Measurements from ENCODE around the gene MGAT1.
"Not testable (repeated sequence)": the region's sequence is repeated elsewhere in the genome, so short reads cannot be mapped to it uniquely, and the experiment has no call there.

MGAT1 gene

GRCh38 chr5:180791611-180792213 lies 10.9 kb downstream of the MGAT1 start:
- H3K36me3 ChIP-seq (ENCODE audit: insufficient read depth, low read length): peaks cover 63% of the 10 kb centered on the region
- H3K4me1 ChIP-seq (ENCODE audit: insufficient read depth, low read length, severe bottlenecking): peaks cover 6% of the 10 kb centered on the region
- no peak overlapping the region for H3K4me3 ChIP-seq (ENCODE audit: low read depth, low read length, poor library complexity, severe bottlenecking)
- H3K9me3 ChIP-seq (ENCODE audit: low read length): no peaks in the 10 kb centered on the region
- H3F3A ChIP-seq (ENCODE audit: insufficient read depth, low read length): no peaks in the 10 kb centered on the region
- no peak overlapping the region for H3K27ac ChIP-seq (ENCODE audit: low read depth, low read length, poor library complexity, severe bottlenecking)
- H3K9ac ChIP-seq (ENCODE audit: low read length): no peak overlapping the region
- no peak overlapping the region for H3K4me2 ChIP-seq (ENCODE audit: low read length)
- H3K79me2 ChIP-seq (ENCODE audit: insufficient read depth, low read length): peaks cover 28% of the 10 kb centered on the region
- no peaks in the 10 kb centered on the region for H4K20me1 ChIP-seq (ENCODE audit: insufficient read depth, low read length)
- no peak for TF ChIP-seq CTCF (IDR thresholded peaks at IDR 0.05; ENCODE audit: low read length)
- TF ChIP-seq EZH2 (IDR thresholded peaks at IDR 0.05; ENCODE audit: borderline replicate concordance, low read length): no peak
- no peaks in the 10 kb centered on the region for H3K9me2 ChIP-seq (ENCODE audit: low read depth, low read length)
- H3K27me3 ChIP-seq (ENCODE audit: insufficient read depth, low read length): no peaks in the 10 kb centered on the region
- no peak overlapping the region for H2AFZ ChIP-seq (ENCODE audit: low read length)

GRCh38 chr5:180790524-180790923 lies 12.1 kb downstream of the MGAT1 start:
- H3K4me3 ChIP-seq (ENCODE audit: low read depth, low read length, poor library complexity, severe bottlenecking): no peak overlapping the region
- H3K9ac ChIP-seq (ENCODE audit: low read length): no peak overlapping the region
- H3K79me2 ChIP-seq (ENCODE audit: insufficient read depth, low read length): peaks cover 19% of the 10 kb centered on the region
- H3K9me3 ChIP-seq (ENCODE audit: low read length): no peaks in the 10 kb centered on the region
- peaks cover 55% of the 10 kb centered on the region for H3K36me3 ChIP-seq (ENCODE audit: insufficient read depth, low read length)
- no peak overlapping the region for H3K4me2 ChIP-seq (ENCODE audit: low read length)
- H4K20me1 ChIP-seq (ENCODE audit: insufficient read depth, low read length): no peaks in the 10 kb centered on the region
- no peaks in the 10 kb centered on the region for H3K27me3 ChIP-seq (ENCODE audit: insufficient read depth, low read length)
- peaks cover 18% of the 10 kb centered on the region for H3K4me1 ChIP-seq (ENCODE audit: insufficient read depth, low read length, severe bottlenecking)
- no peaks in the 10 kb centered on the region for H3F3A ChIP-seq (ENCODE audit: insufficient read depth, low read length)
- no peak overlapping the region for H2AFZ ChIP-seq (ENCODE audit: low read length)
- TF ChIP-seq EZH2 (IDR thresholded peaks at IDR 0.05; ENCODE audit: borderline replicate concordance, low read length) (no peak), CTCF (IDR thresholded peaks at IDR 0.05; ENCODE audit: low read length) (no peak)
- no peak overlapping the region for H3K27ac ChIP-seq (ENCODE audit: low read depth, low read length, poor library complexity, severe bottlenecking)
- H3K9me2 ChIP-seq (ENCODE audit: low read depth, low read length): no peaks in the 10 kb centered on the region

GRCh38 chr5:180790020-180790419 lies 12.6 kb downstream of the MGAT1 start:
- Histone ChIP-seq H3K9me3 (ENCODE audit: low read length) (no peaks in the 10 kb centered on the region), H3K27ac (ENCODE audit: low read depth, low read length, poor library complexity, severe bottlenecking) (no peak overlapping the region), H3K4me2 (ENCODE audit: low read length) (no peak overlapping the region), H3K9ac (ENCODE audit: low read length) (no peak overlapping the region), H3K36me3 (ENCODE audit: insufficient read depth, low read length) (peaks cover 52% of the 10 kb centered on the region), H3K9me2 (ENCODE audit: low read depth, low read length) (no peaks in the 10 kb centered on the region), H3F3A (ENCODE audit: insufficient read depth, low read length) (no peaks in the 10 kb centered on the region), H2AFZ (ENCODE audit: low read length) (no peak overlapping the region), H3K4me3 (ENCODE audit: low read depth, low read length, poor library complexity, severe bottlenecking) (no peak overlapping the region), H4K20me1 (ENCODE audit: insufficient read depth, low read length) (no peaks in the 10 kb centered on the region), H3K79me2 (ENCODE audit: insufficient read depth, low read length) (peaks cover 14% of the 10 kb centered on the region), H3K27me3 (ENCODE audit: insufficient read depth, low read length) (no peaks in the 10 kb centered on the region), H3K4me1 (ENCODE audit: insufficient read depth, low read length, severe bottlenecking) (peaks cover 20% of the 10 kb centered on the region)
- TF ChIP-seq EZH2 (IDR thresholded peaks at IDR 0.05; ENCODE audit: borderline replicate concordance, low read length) (no peak), CTCF (IDR thresholded peaks at IDR 0.05; ENCODE audit: low read length) (peak; percentile 47)

GRCh38 chr5:180788651-180789410 lies 13.8 kb downstream of the MGAT1 start:
- H3K4me3 ChIP-seq (ENCODE audit: low read depth, low read length, poor library complexity, severe bottlenecking); H3K4me2 ChIP-seq (ENCODE audit: low read length); H3K9ac ChIP-seq (ENCODE audit: low read length); H3K27ac ChIP-seq (ENCODE audit: low read depth, low read length, poor library complexity, severe bottlenecking); H4K20me1 ChIP-seq (ENCODE audit: insufficient read depth, low read length); H2AFZ ChIP-seq (ENCODE audit: low read length); H3K79me2 ChIP-seq (ENCODE audit: insufficient read depth, low read length); H3K9me3 ChIP-seq (ENCODE audit: low read length); H3F3A ChIP-seq (ENCODE audit: insufficient read depth, low read length); H3K27me3 ChIP-seq (ENCODE audit: insufficient read depth, low read length); H3K9me2 ChIP-seq (ENCODE audit: low read depth, low read length): not testable (repeated sequence)
- H3K36me3 ChIP-seq (ENCODE audit: insufficient read depth, low read length): peaks cover 52% of the 10 kb centered on the region
- H3K4me1 ChIP-seq (ENCODE audit: insufficient read depth, low read length, severe bottlenecking): peaks cover 20% of the 10 kb centered on the region

Measured in OCI-LY1 (cell line).